GM12873 (cell line): ENCODE measurements around the gene IFITM5.

ENCODE experiments used
- TF ChIP-seq, protein P1 (sequence below): IDR thresholded peaks from 2 replicates; pipeline ENCODE4 v1.5.1; 2012; ENCODE audit warnings: low read depth, mild to moderate bottlenecking, moderate library complexity, low read length, control low read depth; ENCODE audit not compliant: insufficient read depth; ENCODE audit errors: missing control alignments

IFITM5 gene

DNA sequence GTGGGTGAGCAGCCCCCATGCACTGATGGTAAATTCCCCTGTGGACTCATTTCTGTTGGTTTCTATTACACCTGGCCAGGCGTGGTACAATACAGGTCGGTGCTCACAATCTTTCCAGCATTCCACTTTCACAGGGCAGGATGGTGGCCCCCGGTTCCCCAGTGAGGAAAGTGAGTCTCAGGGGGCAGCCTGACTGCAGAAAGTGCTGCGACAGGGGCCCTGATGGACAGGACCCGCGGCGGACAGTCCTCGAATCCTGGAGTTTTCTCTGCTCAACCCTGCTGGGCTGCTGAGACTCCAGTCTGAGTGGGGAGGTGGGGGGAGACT lies 13.5 kb downstream of the IFITM5 start:
- TF ChIP-seq, protein P1, sequence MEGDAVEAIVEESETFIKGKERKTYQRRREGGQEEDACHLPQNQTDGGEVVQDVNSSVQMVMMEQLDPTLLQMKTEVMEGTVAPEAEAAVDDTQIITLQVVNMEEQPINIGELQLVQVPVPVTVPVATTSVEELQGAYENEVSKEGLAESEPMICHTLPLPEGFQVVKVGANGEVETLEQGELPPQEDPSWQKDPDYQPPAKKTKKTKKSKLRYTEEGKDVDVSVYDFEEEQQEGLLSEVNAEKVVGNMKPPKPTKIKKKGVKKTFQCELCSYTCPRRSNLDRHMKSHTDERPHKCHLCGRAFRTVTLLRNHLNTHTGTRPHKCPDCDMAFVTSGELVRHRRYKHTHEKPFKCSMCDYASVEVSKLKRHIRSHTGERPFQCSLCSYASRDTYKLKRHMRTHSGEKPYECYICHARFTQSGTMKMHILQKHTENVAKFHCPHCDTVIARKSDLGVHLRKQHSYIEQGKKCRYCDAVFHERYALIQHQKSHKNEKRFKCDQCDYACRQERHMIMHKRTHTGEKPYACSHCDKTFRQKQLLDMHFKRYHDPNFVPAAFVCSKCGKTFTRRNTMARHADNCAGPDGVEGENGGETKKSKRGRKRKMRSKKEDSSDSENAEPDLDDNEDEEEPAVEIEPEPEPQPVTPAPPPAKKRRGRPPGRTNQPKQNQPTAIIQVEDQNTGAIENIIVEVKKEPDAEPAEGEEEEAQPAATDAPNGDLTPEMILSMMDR, result no peak

DNA sequence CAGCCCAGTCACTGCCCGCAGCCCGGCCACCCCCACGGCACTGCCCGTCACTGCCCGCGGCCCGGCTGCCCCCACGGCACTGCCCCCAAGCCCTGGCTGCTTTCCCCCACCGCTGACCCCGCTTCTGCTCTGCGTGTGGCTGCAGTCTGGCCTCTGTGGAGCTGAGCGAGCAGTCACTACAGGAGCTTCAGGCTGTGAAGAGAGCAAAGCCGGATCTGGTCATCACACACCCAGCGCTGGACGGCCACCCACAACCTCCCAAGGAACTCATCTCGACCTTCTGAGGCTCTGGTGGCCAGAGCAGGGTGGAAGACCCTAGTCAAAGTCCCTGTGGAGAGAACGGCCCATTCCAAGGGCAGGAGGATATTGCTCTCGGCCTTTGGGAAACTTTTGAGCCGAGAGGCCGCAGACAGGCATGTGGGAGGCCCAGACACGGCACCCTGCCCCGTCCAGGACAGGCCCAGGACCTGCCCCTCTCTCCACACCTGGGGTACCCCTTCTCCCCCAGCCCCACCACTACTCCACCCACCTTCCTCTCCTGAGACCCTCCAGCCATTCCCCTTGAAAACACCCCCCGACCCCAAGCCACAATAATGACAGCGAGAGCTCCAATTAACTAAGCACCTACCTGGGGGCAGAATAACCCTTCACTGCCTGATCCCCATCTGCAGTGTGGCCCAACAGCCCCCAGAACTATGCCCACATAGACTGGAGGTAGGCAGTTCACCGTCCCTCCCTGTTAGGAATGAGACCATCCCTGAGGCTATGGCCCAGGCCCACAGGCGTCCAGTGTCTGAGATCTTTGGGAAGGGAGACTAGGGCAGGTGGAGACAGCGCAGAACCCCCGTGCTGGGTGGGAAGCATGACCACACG lies 14.1 kb downstream of the IFITM5 start:
- TF ChIP-seq, protein P1, result no peak

GRCh38 chr11:284105-285020 lies 15.0 kb downstream of the IFITM5 start:
- TF ChIP-seq, protein P1, result no peak

GRCh38 chr11:283405-284104 lies 15.8 kb downstream of the IFITM5 start:
- TF ChIP-seq, protein P1, result no peak

GRCh38 chr11:282630-283360 lies 16.5 kb downstream of the IFITM5 start:
- TF ChIP-seq, protein P1, result no peak

GRCh38 chr11:282171-282570 lies 17.2 kb downstream of the IFITM5 start:
- TF ChIP-seq, protein P1, result no peak
